CD4-positive, alpha-beta T cell (primary cell): ENCODE results near the gene LVRN. TPM values are rescaled to one million over a fixed set of nuclear protein-coding genes. Genes with fewer than 3 reads are reported as not detected.

Source experiments
- ATAC-seq: fragments of 200-7000 bp; cut with Tn5 transposase; one replicate; pipeline ENCODE4 v1.10.0; 2022; ENCODE audit warnings: mild to moderate bottlenecking; ENCODE audit not compliant: poor library complexity
- CTCF ChIA-PET: fragments of 350-600 bp; sonication (Branson Sonifier 250); formaldehyde crosslinking; loops from one replicate; lab custom pipeline; 2021; ENCODE audit warnings: antibody characterized with exemption, inconsistent platforms; lab: Charles Lee
- POLR2A ChIA-PET: fragments of 350-600 bp; sonication (Branson Sonifier 250); formaldehyde crosslinking; loops from one replicate; lab custom pipeline; 2021; ENCODE audit warnings: antibody characterized with exemption, inconsistent platforms; lab: Charles Lee
- DNase-seq, 14 experiments: peaks; one replicate each; pipeline ENCODE4 v3.0.0-alpha.2; 2013 to 2020; ENCODE audit warnings: mixed read lengths in 2 of 14
- H3K27ac ChIP-seq, 2 donors: one replicate each; pipeline versions ENCODE4 v1.5.1 to v1.7.0; 2013; ENCODE audit warnings: low read length in 2 of 2, low read depth in 1 of 2, mild to moderate bottlenecking in 1 of 2
- H3K27me3 ChIP-seq, 2 experiments: 1 replicate in 1 of 2; 2 replicates in 1 of 2; pipeline versions ENCODE4 v1.6.1 to v1.7.0; 2013; ENCODE audit warnings: low read length in 2 of 2, control low read depth in 1 of 2, mild to moderate bottlenecking in 1 of 2, moderate library complexity in 1 of 2; ENCODE audit not compliant: insufficient read depth in 2 of 2, control insufficient read depth in 1 of 2
- H3K36me3 ChIP-seq: one replicate; pipeline ENCODE4 v1.6.1; 2013; ENCODE audit warnings: low read length, control low read depth; ENCODE audit not compliant: insufficient read depth
- H3K4me1 ChIP-seq: one replicate; pipeline ENCODE4 v1.6.1; 2013; ENCODE audit warnings: low read length, control low read depth; ENCODE audit not compliant: insufficient read depth
- H3K4me3 ChIP-seq: one replicate; pipeline ENCODE4 v1.5.1; 2013; ENCODE audit warnings: mild to moderate bottlenecking, low read length, moderate library complexity
- H3K9me3 ChIP-seq, 2 experiments: 1 replicate in 1 of 2; 2 replicates in 1 of 2; pipeline versions ENCODE4 v1.6.1 to v1.7.0; 2013; ENCODE audit warnings: low read length in 2 of 2, mild to moderate bottlenecking in 2 of 2, control low read depth in 1 of 2, moderate library complexity in 1 of 2; ENCODE audit not compliant: control insufficient read depth in 1 of 2, insufficient read depth in 1 of 2
- H3K27ac Mint-ChIP-seq: one replicate; pipeline ENCODE4 v1.8.0; 2020; ENCODE audit warnings: mixed read lengths
- H3K27me3 Mint-ChIP-seq: one replicate; pipeline ENCODE4 v1.8.0; 2021; ENCODE audit warnings: mixed read lengths
- H3K36me3 Mint-ChIP-seq: one replicate; pipeline ENCODE4 v1.8.0; 2021; ENCODE audit warnings: low read depth, mixed read lengths
- H3K4me1 Mint-ChIP-seq: one replicate; pipeline ENCODE4 v1.8.0; 2021; ENCODE audit warnings: low read depth, mixed read lengths
- H3K4me3 Mint-ChIP-seq: one replicate; pipeline ENCODE4 v1.8.0; 2020; ENCODE audit warnings: mild to moderate bottlenecking, mixed read lengths
- H3K9me3 Mint-ChIP-seq: one replicate; pipeline ENCODE4 v1.8.0; 2020; ENCODE audit warnings: mixed read lengths
- intact Hi-C, 2 experiments: fragments of 100-400 bp; cut with DNase I in 1 of 2; cut with micrococcal nuclease in 1 of 2; formaldehyde crosslinking; loops; one replicate each; pipeline versions ENCODE4 v1.15.1 to v1.9.0; 2023 to 2025; cut with DNase I, micrococcal nuclease
- total RNA-seq, 174 experiments: library from RNA in 2 of 174; stranded (reverse) in 2 of 174; gene quantifications; one replicate each; pipeline ENCODE4 v1.2.3 and lab custom pipeline; 2021 to 2026
- TF ChIP-seq, protein P1 (sequence below): fragments of 200-600 bp; IDR thresholded peaks from one replicate; pipeline ENCODE4 v1.8.0; 2022; ENCODE audit warnings: antibody characterized with exemption, mild to moderate bottlenecking

Gene LVRN
- total RNA-seq, 2 experiments from 2014 or later, result 0.17 TPM; not detected in 1

DNA sequence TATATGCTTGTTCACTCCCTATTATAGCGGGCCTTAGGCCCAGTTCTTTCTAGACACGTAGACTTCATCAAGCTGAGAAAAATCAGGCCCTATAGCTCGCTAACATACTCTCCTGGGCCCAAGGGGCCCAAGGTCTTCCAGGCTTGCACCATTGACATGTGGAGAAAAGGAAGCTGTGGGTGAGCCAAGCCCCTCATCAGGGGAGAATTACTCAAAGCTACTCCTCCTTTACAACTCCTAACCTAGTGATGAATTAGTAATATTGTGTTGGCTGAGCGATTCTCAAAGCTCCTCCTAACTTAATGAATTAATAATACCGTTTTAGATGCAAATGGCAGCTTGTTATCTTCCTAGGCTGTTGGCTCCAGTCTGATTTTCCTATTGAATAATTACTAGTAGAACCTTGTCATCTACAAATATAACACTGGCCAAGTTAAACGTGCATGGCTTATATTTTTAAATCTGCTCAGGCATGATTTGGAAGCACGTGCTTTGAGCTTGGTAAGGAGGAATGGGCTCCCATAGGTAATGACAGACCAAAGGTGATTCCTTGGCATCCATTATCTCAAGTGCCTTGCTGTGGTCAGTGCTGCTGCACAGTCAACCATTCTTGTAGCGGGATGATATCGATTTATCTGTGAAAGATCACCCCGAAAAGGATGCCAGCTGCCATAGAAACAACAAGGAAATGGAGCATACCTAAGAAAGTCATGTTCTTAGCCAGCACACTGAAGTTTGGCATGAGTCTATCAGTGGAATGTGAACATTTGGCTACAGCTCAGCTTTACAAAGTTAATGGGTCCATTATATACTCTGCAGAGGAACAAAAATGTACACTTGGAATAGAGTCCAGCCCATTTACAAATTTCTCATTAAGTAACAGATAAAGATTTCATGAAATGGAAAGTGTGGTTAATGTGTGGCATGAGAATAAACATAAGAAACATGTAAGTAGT lies 23.8 kb downstream of the LVRN start:
- Mint-ChIP-seq H3K4me1 (no peaks in the 10 kb centered on the region), H3K27ac (no peak overlapping the region), H3K4me3 (no peak overlapping the region), H3K27me3 (peaks cover 9% of the 10 kb centered on the region), H3K36me3 (no peaks in the 10 kb centered on the region), H3K9me3 (no peaks in the 10 kb centered on the region)
- Histone ChIP-seq H3K4me1 (no peaks in the 10 kb centered on the region), H3K4me3 (no peak overlapping the region), H3K27me3 (peaks cover 0 to 4% of the 10 kb centered on the region in 2 experiments), H3K9me3 (no peaks in the 10 kb centered on the region), H3K36me3 (no peaks in the 10 kb centered on the region), H3K27ac (no peak overlapping the region)
- CTCF ChIA-PET, result no interaction called here
- intact Hi-C loops, result no loop called here
- ATAC-seq (no peak), DNase-seq (no peak)
- TF ChIP-seq, protein P1, sequence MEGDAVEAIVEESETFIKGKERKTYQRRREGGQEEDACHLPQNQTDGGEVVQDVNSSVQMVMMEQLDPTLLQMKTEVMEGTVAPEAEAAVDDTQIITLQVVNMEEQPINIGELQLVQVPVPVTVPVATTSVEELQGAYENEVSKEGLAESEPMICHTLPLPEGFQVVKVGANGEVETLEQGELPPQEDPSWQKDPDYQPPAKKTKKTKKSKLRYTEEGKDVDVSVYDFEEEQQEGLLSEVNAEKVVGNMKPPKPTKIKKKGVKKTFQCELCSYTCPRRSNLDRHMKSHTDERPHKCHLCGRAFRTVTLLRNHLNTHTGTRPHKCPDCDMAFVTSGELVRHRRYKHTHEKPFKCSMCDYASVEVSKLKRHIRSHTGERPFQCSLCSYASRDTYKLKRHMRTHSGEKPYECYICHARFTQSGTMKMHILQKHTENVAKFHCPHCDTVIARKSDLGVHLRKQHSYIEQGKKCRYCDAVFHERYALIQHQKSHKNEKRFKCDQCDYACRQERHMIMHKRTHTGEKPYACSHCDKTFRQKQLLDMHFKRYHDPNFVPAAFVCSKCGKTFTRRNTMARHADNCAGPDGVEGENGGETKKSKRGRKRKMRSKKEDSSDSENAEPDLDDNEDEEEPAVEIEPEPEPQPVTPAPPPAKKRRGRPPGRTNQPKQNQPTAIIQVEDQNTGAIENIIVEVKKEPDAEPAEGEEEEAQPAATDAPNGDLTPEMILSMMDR, result no peak
- POLR2A ChIA-PET, result no interaction called here

- Histone ChIP-seq H3K27me3 (peaks cover 0 to 4% of the 10 kb centered on the region in 2 experiments), H3K4me3 (no peak overlapping the region), H3K4me1 (no peaks in the 10 kb centered on the region), H3K27ac (no peak overlapping the region), H3K9me3 (no peaks in the 10 kb centered on the region), H3K36me3 (no peaks in the 10 kb centered on the region)
- H3K9me3 Mint-ChIP-seq, result no peaks in the 10 kb centered on the region
- no peaks in the 10 kb centered on the region for H3K4me1 Mint-ChIP-seq
- no peak for DNase-seq
- H3K27me3 Mint-ChIP-seq, result peaks cover 5% of the 10 kb centered on the region
- TF ChIP-seq, protein P1, result no peak
- ATAC-seq, result no peak
- no peak overlapping the region for H3K27ac Mint-ChIP-seq
- H3K4me3 Mint-ChIP-seq, result no peak overlapping the region
- CTCF ChIA-PET, result no interaction called here
- POLR2A ChIA-PET, result no interaction called here
- H3K36me3 Mint-ChIP-seq, result no peaks in the 10 kb centered on the region
- intact Hi-C loops, result no loop called here
Measured at GRCh38 chr5:115988002-115988401, 25.7 kb downstream of the LVRN start.

DNA sequence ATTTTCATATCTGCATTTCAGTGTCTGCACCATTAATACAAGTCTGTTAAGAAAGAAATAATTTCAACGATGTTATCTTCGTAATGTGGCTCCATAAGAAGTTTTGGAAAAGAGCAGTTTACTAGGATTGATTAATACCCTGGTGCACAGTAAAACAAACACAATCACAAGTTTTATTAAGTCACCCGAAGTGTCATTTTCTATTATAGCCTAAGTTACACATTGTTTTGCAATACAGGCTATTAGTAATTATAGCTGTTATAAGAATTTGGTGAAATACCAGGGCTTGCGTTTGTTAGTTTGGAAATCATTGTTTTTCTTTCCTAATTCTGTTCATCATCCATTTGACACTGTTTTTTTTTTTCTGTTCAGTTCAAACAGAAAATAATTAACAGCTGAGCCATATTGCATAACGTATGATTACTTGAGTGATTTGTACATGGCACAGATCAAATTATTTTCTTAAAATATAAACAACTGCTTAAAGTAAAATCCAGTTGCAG lies 30.6 kb downstream of the LVRN start:
- TF ChIP-seq, protein P1, result no peak
- Mint-ChIP-seq H3K9me3 (no peaks in the 10 kb centered on the region), H3K4me3 (no peak overlapping the region), H3K4me1 (no peaks in the 10 kb centered on the region), H3K27me3 (peaks cover 19% of the 10 kb centered on the region), H3K36me3 (no peaks in the 10 kb centered on the region), H3K27ac (no peak overlapping the region)
- no peak overlapping the region for H3K27ac ChIP-seq
- ATAC-seq (no peak), DNase-seq (no peak)
- H3K4me1 ChIP-seq, result no peaks in the 10 kb centered on the region
- POLR2A ChIA-PET, result no interaction called here
- H3K27me3 ChIP-seq, result peaks cover 2 to 3% of the 10 kb centered on the region in 2 experiments
- CTCF ChIA-PET, result no interaction called here
- no peaks in the 10 kb centered on the region for H3K36me3 ChIP-seq
- intact Hi-C loops, result no loop called here
- no peaks in the 10 kb centered on the region for H3K9me3 ChIP-seq
- H3K4me3 ChIP-seq, result no peak overlapping the region
